Measurements from ENCODE around the gene RRH.

The RRH gene

DNA sequence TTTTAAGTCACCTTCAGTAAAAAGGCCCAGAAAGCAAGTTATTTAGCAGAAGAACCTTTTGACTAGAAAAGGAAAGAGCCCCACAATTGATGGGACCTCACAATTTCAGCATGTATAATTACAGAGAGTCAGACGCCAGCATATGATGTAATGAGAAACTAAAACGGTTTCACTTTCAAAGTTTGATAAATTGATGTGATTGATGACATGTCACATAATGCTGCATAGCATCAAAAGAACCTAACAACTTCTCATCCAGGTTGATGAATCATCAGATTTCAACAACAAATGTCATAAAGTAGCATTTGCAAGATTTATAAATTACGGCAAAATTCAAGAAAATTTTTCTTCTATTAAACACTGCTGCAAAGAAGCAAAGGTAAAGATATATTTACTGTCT is 16.1 kb upstream of the RRH start:
- no peak overlapping the region for H3K4me3 ChIP-seq (ENCODE audit: low read length)
- no peak overlapping the region for H3K9ac ChIP-seq (ENCODE audit: low read depth, low read length)
- peaks cover 8% of the 10 kb centered on the region for H3K4me1 ChIP-seq (ENCODE audit: control insufficient read depth, insufficient read depth, low read length)
- no peaks in the 10 kb centered on the region for H3K9me3 ChIP-seq (replicated peaks; ENCODE audit: low read length)
- H3K4me2 ChIP-seq (ENCODE audit: low read length), result no peak overlapping the region
- no peaks in the 10 kb centered on the region for H3K27me3 ChIP-seq (ENCODE audit: control insufficient read depth, insufficient read depth, low read length)
- H3K36me3 ChIP-seq (ENCODE audit: insufficient read depth, low read length), result no peaks in the 10 kb centered on the region

DNA sequence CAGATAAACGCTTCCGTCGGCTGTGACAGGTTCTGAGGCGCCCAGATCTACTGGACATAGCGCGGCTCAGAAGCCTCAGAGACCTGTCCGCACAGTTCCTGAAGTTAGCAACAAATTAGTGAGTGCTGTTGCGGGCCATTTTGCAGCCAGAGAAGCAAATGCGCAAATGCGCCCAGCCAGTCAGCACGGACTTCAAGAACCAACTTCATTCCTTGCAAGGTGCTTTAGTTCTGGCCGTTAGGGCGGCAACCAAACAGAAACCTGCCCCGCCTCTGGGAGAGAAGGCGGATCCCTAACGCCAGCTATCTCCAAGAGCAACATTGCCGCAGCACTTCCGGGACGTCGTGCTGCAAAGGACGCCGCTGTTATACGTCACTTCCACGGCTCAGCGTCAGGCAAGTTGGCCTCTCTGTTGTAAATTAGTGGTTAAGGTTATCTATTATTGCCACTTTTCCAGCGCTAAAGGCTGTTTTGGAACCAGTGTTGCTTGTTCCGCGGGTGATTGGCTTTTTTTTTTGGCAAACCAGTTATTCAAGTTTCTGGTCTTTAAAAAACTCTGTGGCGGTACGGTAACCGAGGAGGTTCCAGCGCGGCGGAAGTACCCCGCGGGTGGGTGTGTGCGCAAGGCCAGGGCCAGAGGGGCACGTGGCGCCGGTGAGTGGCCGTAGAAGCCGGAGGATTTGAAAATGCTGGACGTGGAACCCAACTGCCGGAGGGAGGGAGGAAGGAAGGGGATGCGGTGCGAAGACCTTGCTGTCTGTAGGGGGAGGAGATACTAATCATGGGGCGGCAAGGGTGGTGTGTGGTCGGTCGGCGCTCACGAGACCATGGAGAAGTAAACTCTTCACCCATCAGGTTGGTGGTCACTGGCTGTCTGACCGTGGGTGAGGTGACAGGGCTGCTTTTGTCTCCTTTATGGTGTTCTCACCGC is 12.4 kb upstream of the RRH start, which contains the start of gene GAR1:
TSS of gene GAR1 (plus strand) at position 612 of the 931 bp plus-strand sequence. CDS start 403 bp downstream, outside the sequence.
- no peaks in the 10 kb centered on the region for H3K27me3 ChIP-seq (ENCODE audit: control insufficient read depth, insufficient read depth, low read length)

DNA sequence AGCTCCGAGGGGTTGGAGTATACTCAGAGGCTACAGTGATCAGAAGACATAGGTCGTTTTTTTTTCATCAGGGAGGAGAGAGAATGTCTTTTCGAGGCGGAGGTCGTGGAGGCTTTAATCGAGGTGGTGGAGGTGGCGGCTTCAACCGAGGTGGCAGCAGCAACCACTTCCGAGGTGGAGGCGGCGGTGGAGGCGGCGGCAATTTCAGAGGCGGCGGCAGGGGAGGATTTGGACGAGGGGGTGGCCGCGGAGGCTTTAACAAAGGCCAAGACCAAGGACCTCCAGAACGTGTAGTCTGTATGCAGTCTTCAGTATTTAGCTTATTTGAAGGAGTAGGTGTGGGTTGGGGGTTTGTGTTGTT is 11.7 kb upstream of the RRH start:
- Histone ChIP-seq H3K4me3 (ENCODE audit: low read length) (peak overlapping the region; percentile 97), H3K9me3 (replicated peaks; ENCODE audit: low read length) (no peaks in the 10 kb centered on the region), H3K4me1 (ENCODE audit: control insufficient read depth, insufficient read depth, low read length) (peaks cover 13% of the 10 kb centered on the region), H3K36me3 (ENCODE audit: insufficient read depth, low read length) (peaks cover 17% of the 10 kb centered on the region), H3K9ac (ENCODE audit: low read depth, low read length) (peak overlapping the region; percentile 85), H3K4me2 (ENCODE audit: low read length) (peak overlapping the region; percentile 93), H3K27me3 (ENCODE audit: control insufficient read depth, insufficient read depth, low read length) (no peaks in the 10 kb centered on the region)

More for the DNA sequence above, 12.4 kb upstream of the RRH start, which contains the start of gene GAR1:
- H3K4me3 ChIP-seq (ENCODE audit: low read length), result peak within 1 kb of the TSS; percentile 97
- peaks cover 15% of the 10 kb centered on the region for H3K36me3 ChIP-seq (ENCODE audit: insufficient read depth, low read length)
- H3K4me1 ChIP-seq (ENCODE audit: control insufficient read depth, insufficient read depth, low read length), result peaks cover 13% of the 10 kb centered on the region
- H3K9ac ChIP-seq (ENCODE audit: low read depth, low read length), result peak within 1 kb of the TSS; percentile 85
- H3K9me3 ChIP-seq (replicated peaks; ENCODE audit: low read length), result no peaks in the 10 kb centered on the region
- H3K4me2 ChIP-seq (ENCODE audit: low read length), result peak within 1 kb of the TSS; percentile 93

DNA sequence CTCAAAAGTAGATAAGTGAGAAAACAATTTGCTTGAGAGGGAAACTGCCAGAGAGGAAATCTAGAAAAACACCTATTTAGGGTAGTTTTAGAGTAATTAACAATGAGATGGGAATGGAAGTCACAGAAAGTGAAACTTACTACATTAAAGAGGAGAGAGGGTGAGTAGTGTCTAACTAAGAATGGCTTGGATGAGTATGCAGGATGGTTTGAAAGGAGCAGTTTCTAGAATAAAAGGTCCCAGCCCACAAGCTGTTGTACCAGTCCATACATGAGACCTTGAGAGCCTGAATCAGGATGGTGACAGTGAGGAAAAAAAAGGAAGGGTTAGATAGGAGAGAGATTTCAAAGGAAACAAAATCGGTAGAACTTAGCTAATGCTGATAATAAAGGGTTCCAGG is 10.9 kb upstream of the RRH start:
- Histone ChIP-seq H3K4me2 (ENCODE audit: low read length) (peak overlapping the region; percentile 93), H3K9me3 (replicated peaks; ENCODE audit: low read length) (no peaks in the 10 kb centered on the region), H3K27me3 (ENCODE audit: control insufficient read depth, insufficient read depth, low read length) (no peaks in the 10 kb centered on the region), H3K4me3 (ENCODE audit: low read length) (peak overlapping the region; percentile 97), H3K4me1 (ENCODE audit: control insufficient read depth, insufficient read depth, low read length) (peaks cover 13% of the 10 kb centered on the region), H3K9ac (ENCODE audit: low read depth, low read length) (peak overlapping the region; percentile 85), H3K36me3 (ENCODE audit: insufficient read depth, low read length) (peaks cover 23% of the 10 kb centered on the region)

DNA sequence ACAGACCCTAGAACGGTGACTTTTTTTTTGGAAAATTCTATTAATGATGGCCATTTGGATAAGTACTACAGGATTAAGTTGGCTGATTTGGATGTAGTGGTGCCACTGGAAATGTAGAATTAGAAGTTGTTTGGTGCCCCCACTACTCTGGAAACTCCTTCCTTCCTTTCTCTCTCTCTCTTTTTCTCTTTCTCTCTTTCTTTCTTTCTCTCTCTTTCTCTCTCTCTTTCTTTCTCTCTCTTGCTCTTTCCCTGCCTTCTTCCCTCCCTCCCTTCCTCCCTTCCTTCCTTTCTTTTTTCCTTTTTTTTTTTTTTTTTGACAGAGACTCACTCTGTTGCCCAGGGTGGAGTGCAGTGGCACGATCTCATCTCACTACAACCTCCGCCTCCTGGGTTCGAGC is 9.5 kb upstream of the RRH start:
- Histone ChIP-seq H3K4me3 (ENCODE audit: low read length) (no peak overlapping the region), H3K4me2 (ENCODE audit: low read length) (no peak overlapping the region), H3K36me3 (ENCODE audit: insufficient read depth, low read length) (peaks cover 28% of the 10 kb centered on the region), H3K27me3 (ENCODE audit: control insufficient read depth, insufficient read depth, low read length) (no peaks in the 10 kb centered on the region), H3K9me3 (replicated peaks; ENCODE audit: low read length) (no peaks in the 10 kb centered on the region), H3K4me1 (ENCODE audit: control insufficient read depth, insufficient read depth, low read length) (peaks cover 13% of the 10 kb centered on the region), H3K9ac (ENCODE audit: low read depth, low read length) (no peak overlapping the region)

DNA sequence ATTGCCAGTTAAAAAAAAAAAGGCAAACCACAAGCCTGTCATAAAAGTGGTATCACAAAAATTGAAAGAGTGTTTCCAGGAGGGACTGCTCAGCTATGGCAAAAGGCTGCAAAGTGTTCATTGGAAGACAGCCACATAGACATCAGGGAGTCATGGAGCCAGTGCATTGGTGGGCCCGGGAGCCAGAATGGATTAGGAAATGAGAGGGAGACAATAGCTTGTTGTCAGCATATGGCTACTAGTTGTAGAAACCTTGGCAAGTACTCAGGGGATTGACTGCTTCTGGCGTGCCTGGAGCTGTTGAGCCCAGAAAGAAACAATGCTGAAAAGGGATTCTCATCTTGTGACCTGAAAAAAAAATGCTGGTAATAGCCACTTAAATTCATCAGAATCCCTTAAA is 7.2 kb upstream of the RRH start:
- Histone ChIP-seq H3K36me3 (ENCODE audit: insufficient read depth, low read length) (peaks cover 43% of the 10 kb centered on the region), H3K4me1 (ENCODE audit: control insufficient read depth, insufficient read depth, low read length) (peaks cover 9% of the 10 kb centered on the region), H3K27me3 (ENCODE audit: control insufficient read depth, insufficient read depth, low read length) (no peaks in the 10 kb centered on the region), H3K4me3 (ENCODE audit: low read length) (no peak overlapping the region), H3K9me3 (replicated peaks; ENCODE audit: low read length) (no peaks in the 10 kb centered on the region), H3K9ac (ENCODE audit: low read depth, low read length) (no peak overlapping the region), H3K4me2 (ENCODE audit: low read length) (no peak overlapping the region)

DNA sequence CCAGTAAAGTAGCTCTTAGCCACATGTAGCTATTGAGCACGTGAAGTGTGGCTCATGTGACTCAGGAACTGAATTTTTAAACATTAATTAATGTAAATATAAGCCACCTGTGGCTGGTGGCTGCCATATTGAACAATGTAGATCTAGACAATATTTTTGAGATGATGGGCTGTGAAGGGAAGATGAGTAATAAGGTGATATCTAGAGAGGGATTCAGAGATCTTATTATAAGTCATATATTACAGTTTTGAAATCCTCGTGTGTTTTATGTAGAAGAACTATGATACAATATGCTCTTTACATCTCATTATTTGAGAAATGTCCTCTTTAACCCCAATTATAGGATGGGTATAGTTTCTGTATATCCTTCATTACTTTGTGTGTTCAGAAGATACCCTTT is 6.6 kb upstream of the RRH start:
- Histone ChIP-seq H3K9ac (ENCODE audit: low read depth, low read length) (no peak overlapping the region), H3K4me2 (ENCODE audit: low read length) (no peak overlapping the region), H3K36me3 (ENCODE audit: insufficient read depth, low read length) (peaks cover 44% of the 10 kb centered on the region), H3K4me1 (ENCODE audit: control insufficient read depth, insufficient read depth, low read length) (peaks cover 9% of the 10 kb centered on the region), H3K27me3 (ENCODE audit: control insufficient read depth, insufficient read depth, low read length) (no peaks in the 10 kb centered on the region), H3K4me3 (ENCODE audit: low read length) (no peak overlapping the region), H3K9me3 (replicated peaks; ENCODE audit: low read length) (no peaks in the 10 kb centered on the region)

DNA sequence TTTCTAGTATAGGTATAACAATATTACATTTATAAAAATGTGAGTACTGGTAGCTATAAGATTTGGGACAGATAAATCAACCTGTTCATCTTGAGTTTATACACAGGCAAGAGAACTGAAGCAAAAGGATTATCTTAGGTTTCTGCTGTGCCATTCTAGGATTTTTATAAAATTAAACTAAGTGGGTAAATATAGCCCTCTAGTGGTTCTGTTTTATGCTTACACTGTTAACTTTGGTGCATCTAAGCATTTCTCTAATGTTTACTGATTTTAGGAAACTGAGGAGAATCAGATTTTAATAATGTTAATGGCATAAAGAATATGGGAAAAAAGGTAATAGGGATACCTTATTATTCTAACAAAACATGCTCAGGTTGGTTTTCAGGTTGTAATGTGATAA is 1.1 kb upstream of the RRH start:
- H3K4me3 ChIP-seq (ENCODE audit: low read length), result no peak overlapping the region
- no peak overlapping the region for H3K4me2 ChIP-seq (ENCODE audit: low read length)
- H3K27me3 ChIP-seq (ENCODE audit: control insufficient read depth, insufficient read depth, low read length), result no peaks in the 10 kb centered on the region
- H3K9me3 ChIP-seq (replicated peaks; ENCODE audit: low read length), result no peaks in the 10 kb centered on the region
- peaks cover 21% of the 10 kb centered on the region for H3K36me3 ChIP-seq (ENCODE audit: insufficient read depth, low read length)
- no peak overlapping the region for H3K9ac ChIP-seq (ENCODE audit: low read depth, low read length)
- no peaks in the 10 kb centered on the region for H3K4me1 ChIP-seq (ENCODE audit: control insufficient read depth, insufficient read depth, low read length)

DNA sequence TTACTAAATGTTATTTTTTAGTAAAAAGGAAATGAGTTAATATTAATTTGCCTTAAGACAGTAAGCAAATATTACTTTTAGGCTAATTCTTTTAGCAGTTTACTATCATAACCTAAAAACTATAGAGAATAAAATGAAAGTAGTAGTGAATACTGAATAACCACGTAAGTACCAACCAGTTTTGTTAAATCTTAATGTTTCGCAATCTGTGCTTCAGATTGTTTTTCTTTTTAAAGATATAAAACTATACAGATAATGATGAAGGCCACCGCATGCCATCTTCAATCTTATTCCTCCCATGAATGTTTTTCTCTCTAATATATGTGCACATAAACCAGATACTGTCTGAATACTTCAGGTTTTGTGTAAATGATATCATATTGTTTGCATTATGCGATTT is 6.0 kb downstream of the RRH start:
- H3K36me3 ChIP-seq (ENCODE audit: insufficient read depth, low read length), result no peaks in the 10 kb centered on the region
- no peak overlapping the region for H3K9ac ChIP-seq (ENCODE audit: low read depth, low read length)
- H3K4me1 ChIP-seq (ENCODE audit: control insufficient read depth, insufficient read depth, low read length), result no peaks in the 10 kb centered on the region
- H3K9me3 ChIP-seq (replicated peaks; ENCODE audit: low read length), result no peaks in the 10 kb centered on the region
- no peak overlapping the region for H3K4me2 ChIP-seq (ENCODE audit: low read length)
- H3K4me3 ChIP-seq (ENCODE audit: low read length), result no peak overlapping the region
- no peaks in the 10 kb centered on the region for H3K27me3 ChIP-seq (ENCODE audit: control insufficient read depth, insufficient read depth, low read length)

DNA sequence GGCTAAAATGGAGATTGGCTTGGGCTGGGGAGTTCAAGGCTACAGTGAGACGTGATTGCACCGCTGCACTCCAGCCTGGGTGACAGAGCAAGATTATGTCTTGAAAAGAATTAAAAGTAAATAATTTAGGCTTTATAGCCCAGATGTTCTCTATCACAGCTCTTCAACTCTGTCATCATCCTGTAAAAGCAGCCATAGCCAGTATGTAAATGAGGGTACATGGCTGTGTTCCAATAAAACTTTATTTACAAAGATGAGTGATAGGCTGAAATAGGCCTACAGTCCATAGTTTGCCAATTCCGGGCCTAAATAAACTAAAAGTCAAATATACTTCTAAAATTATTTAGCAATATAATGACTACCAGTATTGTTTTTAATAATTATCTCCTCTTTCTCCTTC is 9.2 kb downstream of the RRH start:
- no peak overlapping the region for H3K4me2 ChIP-seq (ENCODE audit: low read length)
- H3K36me3 ChIP-seq (ENCODE audit: insufficient read depth, low read length), result no peaks in the 10 kb centered on the region
- no peaks in the 10 kb centered on the region for H3K9me3 ChIP-seq (replicated peaks; ENCODE audit: low read length)
- no peaks in the 10 kb centered on the region for H3K27me3 ChIP-seq (ENCODE audit: control insufficient read depth, insufficient read depth, low read length)
- no peak overlapping the region for H3K9ac ChIP-seq (ENCODE audit: low read depth, low read length)
- no peak overlapping the region for H3K4me3 ChIP-seq (ENCODE audit: low read length)
- no peaks in the 10 kb centered on the region for H3K4me1 ChIP-seq (ENCODE audit: control insufficient read depth, insufficient read depth, low read length)

DNA sequence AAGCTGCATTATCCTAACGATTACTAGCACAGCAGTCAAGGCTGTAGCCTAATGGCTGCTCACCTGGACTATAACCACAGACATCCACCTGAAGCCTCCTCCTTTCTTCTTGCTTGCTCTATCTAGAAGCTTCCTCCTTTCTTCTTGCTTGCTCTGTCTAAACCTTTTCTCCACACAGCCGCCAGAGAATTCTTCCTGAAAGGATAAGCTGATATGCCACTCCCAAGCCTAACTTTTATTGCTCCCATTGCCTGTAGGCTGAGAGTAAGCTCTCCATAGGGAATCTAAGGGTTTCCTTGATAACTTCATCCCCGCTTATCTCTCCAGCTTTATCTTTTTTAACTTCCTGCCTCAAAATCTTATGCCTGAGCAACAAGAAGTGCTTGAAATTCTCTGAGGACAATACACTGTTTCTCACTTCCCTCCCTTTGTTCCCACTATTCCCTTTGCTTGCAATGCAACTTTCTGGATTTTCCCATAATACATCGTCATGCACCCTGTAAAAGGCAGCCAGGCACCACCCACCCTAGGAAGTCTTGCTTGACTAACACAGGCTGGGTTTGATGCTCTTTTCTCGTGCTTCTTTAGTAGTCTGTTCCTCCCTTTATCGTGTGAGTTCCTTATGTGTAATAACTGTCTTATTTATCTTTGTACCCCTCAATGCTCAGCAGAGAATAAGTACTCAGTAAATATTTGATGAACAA is 18.8 kb downstream of the RRH start:
- Histone ChIP-seq H3K4me3 (ENCODE audit: low read length) (no peak overlapping the region), H3K4me1 (ENCODE audit: control insufficient read depth, insufficient read depth, low read length) (no peaks in the 10 kb centered on the region), H3K4me2 (ENCODE audit: low read length) (no peak overlapping the region), H3K9me3 (replicated peaks; ENCODE audit: low read length) (no peaks in the 10 kb centered on the region), H3K36me3 (ENCODE audit: insufficient read depth, low read length) (no peaks in the 10 kb centered on the region), H3K9ac (ENCODE audit: low read depth, low read length) (no peak overlapping the region), H3K27me3 (ENCODE audit: control insufficient read depth, insufficient read depth, low read length) (no peaks in the 10 kb centered on the region)

All from skeletal muscle satellite cell (primary cell).